GM21360 (cell line): ENCODE data around the gene GOLIM4.
"Not testable (repeated sequence)": the region's sequence is repeated elsewhere in the genome, so short reads cannot be mapped to it uniquely, and the experiment has no call there.

Source experiments
- ATAC-seq: cut with Tn5 transposase; IDR thresholded peaks from one replicate; pipeline ENCODE4 v1.9.1; 2021; ENCODE audit warnings: mild to moderate bottlenecking, moderate library complexity; ENCODE audit not compliant: unreplicated experiment

Gene GOLIM4

DNA sequence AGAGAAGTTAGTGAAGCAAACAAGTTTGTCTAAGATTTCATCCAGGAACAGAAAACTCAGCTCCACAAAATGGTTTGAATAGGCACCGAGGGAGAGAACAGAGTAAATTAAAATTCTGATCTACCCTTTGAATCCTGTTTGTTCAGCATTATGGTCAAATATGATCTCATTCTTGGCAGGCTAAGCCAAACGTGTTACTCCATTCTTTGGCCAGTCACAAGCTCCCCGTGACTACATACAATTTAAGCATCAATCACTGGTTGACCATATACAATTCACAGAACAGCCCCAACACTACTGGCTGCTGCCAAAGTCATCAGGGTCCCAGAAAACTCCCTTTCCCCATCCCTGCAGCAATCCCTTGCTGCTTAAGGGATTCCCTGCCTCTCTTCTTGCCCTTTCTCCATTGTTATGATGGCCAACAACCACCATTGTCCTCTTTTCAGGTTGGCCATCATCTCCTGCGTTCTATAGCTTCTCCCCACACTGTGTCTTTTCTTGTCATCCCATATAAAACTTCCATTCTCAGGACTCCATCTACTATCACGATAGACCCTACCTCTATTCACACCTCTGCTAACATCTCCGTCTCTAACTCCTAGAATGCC, 46.3 kb downstream of the GOLIM4 start:
- ATAC-seq, result no peak

DNA sequence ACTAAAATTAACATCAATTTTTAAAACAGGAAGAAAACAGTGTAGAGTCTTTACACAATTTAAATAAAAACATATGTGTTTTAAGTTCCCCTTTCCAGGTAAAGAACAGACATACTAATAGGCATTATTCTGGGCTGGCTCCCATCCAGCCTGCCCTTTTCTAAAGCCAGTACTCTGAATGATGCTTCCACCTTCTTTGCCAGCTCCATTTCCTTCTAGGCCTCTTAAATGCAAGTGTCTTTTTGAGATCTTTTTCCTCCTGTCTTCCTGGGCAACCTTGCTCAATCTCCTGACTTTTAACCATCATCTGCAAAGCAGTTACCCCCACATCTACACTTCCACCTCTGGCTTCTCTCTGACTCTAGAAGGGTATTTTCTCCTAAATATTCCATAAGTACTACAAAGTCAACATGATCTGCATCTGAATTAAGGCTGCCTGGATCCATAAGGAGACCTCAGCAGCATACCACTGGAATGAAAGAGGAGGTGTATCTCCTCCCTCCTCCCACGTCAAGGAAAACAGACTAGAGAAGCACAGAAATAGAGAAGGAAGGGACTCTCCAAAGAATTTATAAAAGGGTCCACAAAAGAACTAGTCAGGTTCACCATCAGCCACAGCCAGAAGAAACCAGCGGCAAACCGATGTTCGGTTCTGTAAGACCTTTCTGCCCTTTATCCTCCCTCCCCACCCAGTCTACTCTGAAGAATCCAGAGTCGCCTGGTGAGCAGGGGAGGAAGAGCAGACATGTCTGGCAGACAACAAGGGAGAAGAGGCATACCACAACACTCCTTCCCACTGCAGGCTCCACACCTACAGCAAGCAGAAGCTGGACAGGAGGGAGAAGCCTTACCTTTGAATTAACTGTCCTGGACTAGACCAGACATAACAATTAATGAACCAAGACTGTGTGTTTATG, 47.1 kb downstream of the GOLIM4 start:
- no peak for ATAC-seq

DNA sequence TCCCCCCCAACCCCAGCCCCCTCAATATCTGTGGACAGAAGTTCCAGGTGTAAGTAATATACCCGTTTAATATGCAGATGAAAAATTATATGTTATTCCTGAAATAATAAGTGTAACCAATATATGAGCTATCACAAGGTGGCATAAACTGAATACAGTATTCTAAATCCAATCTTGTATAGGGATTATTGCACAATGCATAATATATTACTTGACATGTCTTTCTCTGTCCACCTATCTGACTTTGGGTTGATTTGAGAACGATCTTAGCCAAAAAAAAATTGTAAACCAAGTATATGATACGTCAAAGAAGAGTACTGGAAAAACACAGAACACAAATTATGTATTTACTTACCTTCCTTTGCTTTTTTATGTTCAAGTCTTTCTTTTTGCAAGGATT, 47.8 kb downstream of the GOLIM4 start:
- no peak for ATAC-seq

DNA sequence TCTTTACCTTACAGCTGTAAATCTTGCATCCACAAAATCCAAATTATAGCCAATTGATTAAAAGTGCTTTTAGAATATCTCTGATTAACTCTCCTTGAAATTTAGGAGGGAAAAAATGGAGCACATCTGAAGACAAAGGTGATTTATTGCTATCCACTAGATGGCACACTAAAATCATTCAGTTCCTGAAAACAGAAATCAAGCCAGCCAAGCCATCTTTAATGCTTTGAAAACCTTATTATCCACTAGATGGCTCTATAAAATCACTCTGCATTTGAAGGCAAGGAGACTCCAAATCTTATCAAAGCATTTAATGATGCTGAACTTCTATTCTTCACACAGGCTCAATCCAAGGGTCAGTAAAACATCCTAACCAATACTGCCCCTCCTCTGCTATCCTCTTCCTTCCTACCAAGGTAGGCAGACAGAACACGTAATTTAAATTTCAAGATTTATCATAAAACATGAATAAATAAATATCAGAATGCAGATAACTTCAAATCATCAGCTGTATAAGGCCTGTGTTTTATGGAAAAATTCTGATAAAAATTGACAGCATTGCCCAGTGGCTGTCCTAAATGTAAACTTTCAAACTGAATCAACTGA, 48.4 kb downstream of the GOLIM4 start:
- ATAC-seq, result peak; percentile 70

DNA sequence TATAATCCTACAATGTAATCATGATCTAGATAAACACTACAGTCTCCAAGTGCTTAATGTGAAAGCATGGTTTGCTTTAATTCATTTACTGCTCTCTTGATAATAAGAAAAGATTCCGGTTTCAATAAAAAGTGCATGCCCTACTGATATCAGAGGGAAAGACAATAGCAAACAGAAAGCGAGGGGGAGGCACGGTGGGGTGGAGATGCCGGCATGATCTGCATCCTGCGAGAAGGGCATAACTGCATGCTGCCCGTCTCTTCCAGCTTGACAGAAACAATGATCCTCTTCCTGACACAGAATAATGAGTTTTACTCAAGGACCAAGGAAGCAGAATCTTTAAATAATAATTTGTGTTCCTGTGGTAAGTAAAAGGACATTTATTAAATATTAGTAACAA, 51.7 kb downstream of the GOLIM4 start:
- no peak for ATAC-seq

DNA sequence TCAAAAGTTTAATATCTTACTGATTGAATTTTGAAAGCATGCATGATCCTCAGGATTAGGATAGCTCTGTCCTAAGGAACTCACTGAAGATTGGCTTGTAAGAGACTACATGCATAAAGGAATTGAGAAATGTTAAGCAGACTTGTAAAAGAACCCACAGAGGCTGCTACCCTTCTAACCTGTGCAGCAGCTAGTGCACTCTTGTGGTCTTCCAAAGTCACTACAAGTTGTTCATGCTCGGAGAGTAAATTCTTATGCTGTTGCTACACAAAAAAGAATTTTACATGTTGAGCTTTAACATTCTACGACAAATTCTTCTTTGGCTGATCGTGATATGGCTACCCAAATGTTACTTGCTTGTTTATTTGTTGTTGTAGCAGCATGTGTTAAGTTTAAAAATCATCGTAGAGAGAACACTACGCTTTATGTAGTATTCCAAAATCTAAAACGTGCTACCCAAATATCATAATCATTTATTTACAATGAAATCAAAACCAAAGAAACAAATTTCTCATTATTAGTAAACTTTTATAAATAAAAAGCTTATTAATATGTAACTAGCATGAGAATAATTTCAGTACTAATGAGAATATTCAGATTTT, 55.0 kb downstream of the GOLIM4 start:
- peak; percentile 85 for ATAC-seq

DNA sequence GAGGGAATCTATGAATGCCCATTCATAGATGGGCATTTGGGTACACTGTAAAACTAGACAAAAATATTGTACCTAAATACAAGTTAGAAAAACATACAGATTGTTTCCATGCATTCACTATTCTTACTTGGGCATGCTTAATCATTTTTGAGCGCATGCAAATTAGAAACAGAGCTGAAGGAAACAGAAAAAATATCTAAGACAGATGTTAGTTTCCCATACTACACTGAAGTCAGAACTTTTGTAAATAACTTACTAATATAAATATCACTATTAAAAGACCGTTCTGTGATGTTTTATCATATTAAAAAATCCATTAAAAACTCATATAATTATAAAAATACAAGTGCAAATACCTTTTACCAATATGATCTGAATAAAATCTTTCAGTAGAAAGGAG, 58.7 kb downstream of the GOLIM4 start:
- no peak for ATAC-seq

DNA sequence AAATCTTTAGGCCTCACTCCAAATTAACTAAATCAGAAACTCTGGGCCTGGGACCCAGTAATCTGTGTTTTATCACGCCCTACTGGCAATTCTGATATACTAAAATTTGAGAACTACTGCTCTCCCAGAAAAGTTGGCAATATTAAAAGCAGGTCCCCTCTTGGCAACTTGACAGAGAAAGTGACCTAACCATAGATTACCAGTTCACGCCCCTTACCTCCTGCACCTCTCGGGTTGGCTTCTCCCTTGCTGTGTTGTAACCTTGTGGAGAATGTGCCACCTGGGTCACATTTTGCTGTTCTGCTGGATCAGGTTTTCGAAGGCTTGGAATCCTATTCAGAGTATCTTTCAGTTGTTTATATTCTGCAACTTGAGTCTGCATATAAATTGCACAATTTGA, 59.1 kb downstream of the GOLIM4 start:
- ATAC-seq, result no peak

DNA sequence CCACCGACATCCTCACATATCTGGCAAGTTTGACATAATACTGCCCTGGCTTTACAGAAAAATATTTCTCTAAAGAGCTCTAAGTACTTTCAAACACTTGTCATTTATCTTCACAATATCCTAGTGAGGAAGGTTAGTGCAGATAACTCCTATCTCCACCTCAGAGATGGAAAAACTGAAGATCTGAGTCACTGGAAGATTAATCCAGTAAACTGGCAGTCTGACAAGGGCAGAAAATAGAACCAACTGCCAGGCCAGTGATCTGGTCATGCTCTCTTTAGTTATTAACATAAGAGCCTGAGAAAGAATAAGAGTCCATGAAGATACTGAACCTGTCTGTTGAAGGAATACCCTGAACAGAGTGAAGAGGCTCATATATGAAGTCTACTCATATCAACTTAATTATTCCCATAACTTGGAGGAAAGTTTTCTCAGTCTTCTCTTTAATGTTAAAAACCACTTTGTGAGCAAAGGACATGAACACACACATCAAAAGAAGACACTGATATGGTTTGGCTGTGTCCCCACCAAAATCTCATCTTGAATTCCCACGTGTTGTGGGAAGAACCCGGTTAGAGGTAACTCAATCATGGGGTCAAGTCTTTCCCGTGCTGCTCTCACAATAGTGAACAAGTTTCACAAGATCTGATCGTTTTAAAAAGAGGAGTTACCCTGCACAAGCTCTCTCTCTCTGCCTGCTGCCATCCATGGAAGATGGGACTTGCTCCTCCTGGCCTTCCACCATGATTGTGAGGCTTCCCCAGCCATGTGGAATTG, 61.4 kb downstream of the GOLIM4 start:
- no peak for ATAC-seq

DNA sequence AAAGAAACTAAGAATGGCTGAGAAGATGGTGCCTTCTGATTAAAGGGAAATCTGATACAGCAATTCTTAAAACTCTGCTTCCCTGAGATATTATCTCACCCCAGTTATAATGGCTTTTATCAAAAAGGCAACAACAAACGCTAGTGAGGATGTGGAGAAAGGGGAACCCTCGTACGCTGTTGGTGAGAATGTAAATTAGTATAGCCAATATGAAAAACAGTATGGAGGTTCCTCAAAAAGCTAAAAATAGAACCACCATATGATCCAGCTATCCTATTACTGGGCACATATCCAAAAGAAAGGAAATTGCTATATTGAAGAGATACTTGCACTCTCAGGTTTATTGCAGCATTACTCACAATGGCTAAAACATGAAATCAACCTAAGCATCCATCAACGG, 65.1 kb downstream of the GOLIM4 start:
- no peak for ATAC-seq

DNA sequence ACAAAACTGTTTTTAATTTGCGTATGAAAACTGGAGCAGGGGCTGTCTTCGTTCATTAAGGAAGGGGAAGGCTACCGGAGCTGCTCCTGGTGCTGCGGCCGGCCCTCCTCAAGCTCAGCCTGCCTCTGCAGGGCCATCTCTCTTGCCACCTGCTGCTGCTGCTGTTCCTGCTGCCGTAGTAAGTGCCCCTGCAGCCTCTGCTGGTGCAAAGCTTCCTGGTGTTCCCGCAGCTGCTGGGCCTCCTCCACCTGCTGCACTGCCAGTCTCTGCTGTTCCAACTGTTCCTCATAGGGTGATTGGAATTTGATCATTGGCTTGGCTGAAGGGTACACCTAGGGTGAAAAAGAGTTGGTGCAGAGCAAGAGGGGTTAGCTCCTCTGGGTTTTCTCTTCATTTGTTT, 66.0 kb downstream of the GOLIM4 start:
- ATAC-seq, result no peak

DNA sequence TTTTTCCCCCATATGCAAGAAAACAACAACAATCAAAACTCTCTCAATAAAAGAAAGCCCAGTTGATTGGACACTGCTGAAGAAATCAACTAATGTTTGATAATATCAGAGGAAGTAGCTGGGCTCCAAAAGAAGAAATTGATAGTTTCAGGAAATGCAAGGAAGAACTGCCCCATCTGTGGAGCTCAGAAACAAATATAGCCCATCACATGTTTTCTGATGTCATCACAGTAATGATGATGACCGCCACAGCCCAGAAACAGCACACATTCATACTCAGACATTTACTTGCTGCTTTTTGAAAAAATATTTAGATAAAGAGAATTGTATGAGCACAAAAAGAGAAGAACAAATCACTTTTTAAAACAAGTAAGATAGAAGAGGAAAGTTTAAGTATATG, 67.6 kb downstream of the GOLIM4 start:
- ATAC-seq, result no peak

DNA sequence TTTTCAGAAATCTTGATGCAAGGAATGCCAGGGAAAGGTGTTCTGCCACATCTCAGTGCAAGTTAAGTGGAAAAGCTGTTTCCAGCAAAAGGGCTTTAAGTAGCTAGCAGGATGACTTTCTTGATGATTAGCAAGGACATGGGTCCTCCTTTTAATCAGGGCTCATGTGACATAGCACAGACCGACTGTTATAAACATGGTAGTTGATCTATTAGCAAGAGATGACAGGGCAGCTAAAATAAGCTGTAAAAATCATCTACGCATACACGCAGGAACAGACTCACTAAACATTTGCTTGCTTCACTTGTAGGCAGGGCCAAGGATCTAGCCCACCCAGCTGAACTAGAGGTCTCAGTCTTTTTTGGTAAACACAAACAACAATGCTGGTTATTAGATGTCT, 69.0 kb downstream of the GOLIM4 start:
- ATAC-seq, result no peak

DNA sequence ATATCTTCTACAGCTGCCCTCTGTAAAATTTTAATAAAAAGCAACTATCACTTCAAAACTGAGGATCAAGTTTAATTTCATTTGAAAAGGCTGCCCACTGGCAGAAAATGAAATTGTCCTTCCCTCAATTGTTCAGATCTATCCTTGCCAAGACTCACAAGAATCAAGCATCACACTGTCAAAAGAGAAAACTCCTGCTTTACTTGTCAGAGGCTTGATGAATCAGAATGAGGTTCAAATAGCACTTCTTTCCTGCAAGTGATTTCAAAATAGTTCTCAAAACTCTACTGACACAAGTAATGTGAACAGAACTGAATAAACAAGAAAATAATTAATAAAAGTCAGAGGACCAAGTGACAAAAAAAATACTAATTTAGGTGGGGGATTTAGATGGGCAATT, 70.6 kb downstream of the GOLIM4 start:
- ATAC-seq, result no peak

DNA sequence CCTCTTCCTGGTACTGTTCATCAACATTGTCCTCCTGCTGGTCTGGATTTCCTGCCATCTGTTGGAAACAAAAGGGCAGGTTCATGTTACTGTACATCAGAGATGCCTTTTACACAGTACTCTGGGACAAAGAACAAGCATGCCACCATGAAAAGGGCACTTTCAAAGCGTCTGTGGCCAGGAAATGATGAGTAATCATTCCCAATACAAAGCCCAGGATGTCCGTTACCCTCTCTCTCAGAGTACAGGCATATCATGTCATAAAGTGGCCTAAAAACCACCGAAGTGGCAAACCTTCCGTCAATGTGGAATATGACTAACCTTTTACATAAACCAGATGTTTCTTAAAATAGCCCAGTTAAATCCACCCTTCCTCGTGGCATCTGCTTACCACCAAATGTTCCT, 71.2 kb downstream of the GOLIM4 start:
- no peak for ATAC-seq

DNA sequence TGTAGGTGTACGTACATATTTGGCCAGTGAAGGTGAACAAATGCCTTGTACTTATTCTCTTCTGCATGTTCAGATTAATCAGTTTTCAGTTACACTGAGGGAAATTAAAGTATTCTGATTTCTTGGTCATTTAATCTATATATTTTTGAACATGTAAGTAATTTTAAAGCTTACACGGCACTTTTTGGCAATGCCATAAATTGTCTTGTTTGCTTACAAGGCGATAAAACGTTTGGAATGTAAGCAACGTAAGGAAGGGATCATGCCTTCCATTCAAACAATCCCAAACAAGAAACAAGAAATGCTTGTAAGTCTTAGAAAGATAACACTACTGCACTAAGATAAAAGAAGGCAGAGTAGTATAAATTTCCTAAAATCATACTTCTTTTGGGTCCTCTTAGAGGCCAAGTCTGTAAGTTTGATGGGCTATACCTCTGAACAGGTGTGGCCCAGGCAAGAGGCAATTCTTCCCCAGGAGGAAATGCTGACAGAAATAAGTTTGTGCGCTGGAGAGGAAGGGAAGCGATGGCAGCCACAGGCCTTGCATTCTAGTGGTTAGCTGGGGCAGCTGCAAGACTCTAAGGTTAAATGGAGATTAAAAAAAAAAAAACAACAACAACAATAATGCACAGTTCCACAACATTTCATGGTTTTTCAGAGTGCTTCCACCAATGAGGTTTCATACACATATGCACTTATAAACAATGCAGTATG, 73.8 kb downstream of the GOLIM4 start:
- ATAC-seq, result no peak

DNA sequence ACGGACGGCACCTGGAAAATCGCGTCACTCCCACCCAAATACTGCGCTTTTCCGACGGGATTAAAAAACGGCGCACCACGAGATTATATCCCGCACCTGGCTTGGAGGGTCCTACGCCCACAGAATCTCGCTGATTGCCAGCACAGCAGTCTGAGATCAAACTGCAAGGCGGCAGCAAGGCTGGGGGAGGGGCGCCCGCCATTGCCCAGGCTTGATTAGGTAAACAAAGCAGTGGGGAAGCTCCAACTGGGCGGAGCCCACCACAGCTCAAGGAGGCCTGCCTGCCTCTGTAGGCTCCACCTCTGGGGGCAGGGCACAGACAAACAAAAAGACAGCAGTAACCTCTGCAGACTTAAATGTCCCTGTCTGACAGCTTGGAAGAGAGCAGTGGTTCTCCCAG, 84.4 kb downstream of the GOLIM4 start:
- ATAC-seq, result not testable (repeated sequence)

DNA sequence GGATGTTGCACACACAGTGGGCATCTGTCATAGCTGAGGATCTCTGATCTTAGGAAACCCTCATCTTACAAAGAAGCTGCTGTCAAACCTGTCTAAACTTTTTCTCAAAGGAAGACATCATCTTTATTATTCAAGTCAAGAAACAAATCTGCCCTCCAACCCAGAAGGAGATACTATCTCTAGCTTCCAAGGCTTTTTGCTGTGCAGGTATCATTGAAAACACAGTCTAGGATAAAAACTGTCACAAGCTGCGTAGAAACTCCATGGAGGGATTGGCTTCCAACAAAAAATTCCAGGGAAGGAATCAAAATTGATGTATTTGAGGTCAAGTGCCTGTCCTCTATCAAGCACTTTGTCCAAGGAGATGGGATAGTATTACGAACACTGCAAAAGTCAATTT, 89.1 kb downstream of the GOLIM4 start:
- no peak for ATAC-seq

DNA sequence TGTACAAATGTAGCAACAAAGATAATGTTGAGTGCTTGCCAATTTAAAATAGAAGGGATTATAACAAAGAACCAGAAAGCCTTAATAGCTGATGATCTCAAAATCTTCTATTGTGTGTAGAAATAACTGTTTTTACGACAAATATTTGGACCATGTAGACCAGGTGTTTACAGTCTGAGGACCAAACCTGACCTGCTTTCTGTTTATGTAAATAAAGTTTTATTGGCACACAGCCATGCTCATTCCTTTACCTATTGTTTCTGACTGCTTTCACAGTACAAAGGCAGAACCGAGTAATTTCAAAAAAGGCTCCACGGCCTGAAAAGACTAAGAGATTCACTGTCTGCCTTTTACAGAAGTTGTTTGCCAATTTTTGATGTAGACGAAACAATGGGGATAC, 91.8 kb downstream of the GOLIM4 start:
- no peak for ATAC-seq

DNA sequence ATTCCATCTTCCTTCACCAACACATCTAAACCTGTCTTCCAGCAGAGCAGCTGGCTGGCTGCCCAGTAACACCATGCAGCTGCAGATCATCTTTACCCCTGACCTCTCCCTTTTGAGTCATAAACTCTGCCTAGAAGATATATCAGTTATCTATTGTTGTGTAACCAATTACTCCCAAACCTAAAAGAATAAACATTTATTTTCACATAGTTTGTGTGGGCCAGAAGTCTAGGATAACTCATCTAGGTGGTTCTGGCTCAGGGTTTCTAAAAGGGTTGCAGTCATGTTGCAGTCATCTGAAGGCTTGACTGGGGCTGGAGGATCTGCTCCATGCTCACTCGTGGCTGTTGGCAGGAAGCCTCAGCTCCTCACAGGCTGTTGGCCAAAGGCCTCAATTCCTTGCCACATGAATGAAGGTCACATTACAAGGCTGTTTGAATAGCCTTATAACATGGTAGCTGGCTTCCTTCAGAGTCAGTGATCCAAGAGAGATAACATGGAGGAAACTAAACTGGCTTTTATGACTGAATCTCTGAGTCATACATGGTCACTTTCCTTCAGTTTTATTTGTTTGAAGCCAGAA, 92.8 kb downstream of the GOLIM4 start:
- no peak for ATAC-seq
